Kidney epithelial cell (primary cell): ENCODE measurements around the gene MMP24. TPM values are rescaled to one million over a fixed set of nuclear protein-coding genes. Genes with fewer than 3 reads are reported as not detected.

Experiments used
- DNase-seq: peaks from one replicate; pipeline ENCODE4 v3.0.0-alpha.2; 2010; ENCODE audit warnings: low read depth
- H3K27me3 ChIP-seq: 2 replicates; pipeline ENCODE4 v1.6.0; 2011; ENCODE audit warnings: low read length; ENCODE audit not compliant: control insufficient read depth, insufficient read depth
- H3K36me3 ChIP-seq: 2 replicates; pipeline ENCODE4 v1.5.1; 2011; ENCODE audit warnings: low read length; ENCODE audit not compliant: control insufficient read depth, insufficient read depth
- H3K4me3 ChIP-seq: 2 replicates; pipeline ENCODE4 v1.5.1; 2011; ENCODE audit warnings: low read depth, mild to moderate bottlenecking, control low read depth, low read length
- total RNA-seq: library from RNA; depleted of rRNA; stranded (reverse); fragments of >200 nt; gene quantifications from 2 replicates; pipeline ENCODE4 v1.2.3, GENCODE V29; 2015
- TF ChIP-seq, protein P1 (sequence below): IDR thresholded peaks from 2 replicates; pipeline ENCODE4 v1.5.1; 2011; ENCODE audit warnings: mild to moderate bottlenecking, moderate library complexity, low read length, control low read depth, inconsistent platforms; ENCODE audit not compliant: insufficient read depth, poor library complexity, severe bottlenecking

MMP24 gene
- total RNA-seq, 1 donor from 2014 or later = 6.9 TPM

GRCh38 chr20:35267092-35267491 is 40.6 kb downstream of the MMP24 start:
- Histone ChIP-seq H3K27me3 (no peaks in the 10 kb centered on the region), H3K36me3 (no peaks in the 10 kb centered on the region), H3K4me3 (no peak overlapping the region)
- TF ChIP-seq, protein P1, sequence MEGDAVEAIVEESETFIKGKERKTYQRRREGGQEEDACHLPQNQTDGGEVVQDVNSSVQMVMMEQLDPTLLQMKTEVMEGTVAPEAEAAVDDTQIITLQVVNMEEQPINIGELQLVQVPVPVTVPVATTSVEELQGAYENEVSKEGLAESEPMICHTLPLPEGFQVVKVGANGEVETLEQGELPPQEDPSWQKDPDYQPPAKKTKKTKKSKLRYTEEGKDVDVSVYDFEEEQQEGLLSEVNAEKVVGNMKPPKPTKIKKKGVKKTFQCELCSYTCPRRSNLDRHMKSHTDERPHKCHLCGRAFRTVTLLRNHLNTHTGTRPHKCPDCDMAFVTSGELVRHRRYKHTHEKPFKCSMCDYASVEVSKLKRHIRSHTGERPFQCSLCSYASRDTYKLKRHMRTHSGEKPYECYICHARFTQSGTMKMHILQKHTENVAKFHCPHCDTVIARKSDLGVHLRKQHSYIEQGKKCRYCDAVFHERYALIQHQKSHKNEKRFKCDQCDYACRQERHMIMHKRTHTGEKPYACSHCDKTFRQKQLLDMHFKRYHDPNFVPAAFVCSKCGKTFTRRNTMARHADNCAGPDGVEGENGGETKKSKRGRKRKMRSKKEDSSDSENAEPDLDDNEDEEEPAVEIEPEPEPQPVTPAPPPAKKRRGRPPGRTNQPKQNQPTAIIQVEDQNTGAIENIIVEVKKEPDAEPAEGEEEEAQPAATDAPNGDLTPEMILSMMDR = no peak
- DNase-seq = no peak

- TF ChIP-seq, protein P1 = peak; percentile 90
- Histone ChIP-seq H3K27me3 (no peaks in the 10 kb centered on the region), H3K36me3 (no peaks in the 10 kb centered on the region), H3K4me3 (no peak overlapping the region)
- DNase-seq = no peak
Measured at GRCh38 chr20:35269055-35269781, 42.7 kb downstream of the MMP24 start.

GRCh38 chr20:35270021-35270902 is 43.8 kb downstream of the MMP24 start:
- no peaks in the 10 kb centered on the region for H3K36me3 ChIP-seq
- no peaks in the 10 kb centered on the region for H3K27me3 ChIP-seq
- TF ChIP-seq, protein P1 = no peak
- no peak overlapping the region for H3K4me3 ChIP-seq
- no peak for DNase-seq

GRCh38 chr20:35271073-35271882 is 44.8 kb downstream of the MMP24 start:
- Histone ChIP-seq H3K36me3 (peaks cover 2% of the 10 kb centered on the region), H3K4me3 (no peak overlapping the region), H3K27me3 (no peaks in the 10 kb centered on the region)
- no peak for DNase-seq
- TF ChIP-seq, protein P1 = no peak

DNA sequence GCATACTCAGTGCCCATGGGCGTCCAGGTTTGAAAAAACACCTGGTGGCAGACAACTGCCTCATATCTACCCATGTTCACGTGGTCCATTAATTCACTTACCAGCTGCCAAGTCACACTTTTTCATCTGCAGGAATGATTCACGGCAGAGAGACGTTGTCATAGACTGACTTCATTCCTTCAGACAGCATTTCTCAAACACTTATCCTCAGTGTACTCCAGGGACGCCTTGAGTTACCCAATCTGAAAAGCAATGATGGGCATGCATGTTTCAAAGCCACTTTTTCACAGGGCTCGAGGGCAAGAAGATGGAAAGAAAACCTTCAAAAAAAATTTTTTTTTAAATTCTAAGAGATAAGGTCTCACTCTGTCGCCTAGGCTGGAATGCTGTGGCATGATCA is 45.4 kb downstream of the MMP24 start:
- H3K27me3 ChIP-seq = no peaks in the 10 kb centered on the region
- peak; percentile 69 for DNase-seq
- peaks cover 2% of the 10 kb centered on the region for H3K36me3 ChIP-seq
- TF ChIP-seq, protein P1 = no peak
- H3K4me3 ChIP-seq = no peak overlapping the region
